A549 (cell line): Measurements from ENCODE around the gene SNAI3. TPM values are rescaled to one million over a fixed set of nuclear protein-coding genes. Genes with fewer than 3 reads are reported as not detected.
A peak's percentile ranks its signal among the peaks of the same experiment; 100 is the strongest.

ENCODE experiments used
- ATAC-seq, 2 experiments: fragments of 200-7000 bp in 1 of 2; fragments of >200 bp in 1 of 2; cut with Nextera tagmentation in 1 of 2; cut with Tn5 transposase in 1 of 2; 3 replicates each; pipeline versions ENCODE4 v1.8.0 to v1.9.1; 2018 to 2020; ENCODE audit warnings: mild to moderate bottlenecking in 1 of 2, moderate library complexity in 1 of 2
- CTCF ChIA-PET: fragments of 300-600 bp; sonication (Branson Sonifier 250); formaldehyde crosslinking; extraction: SDS; loops from one replicate; lab custom pipeline; 2021; ENCODE audit warnings: antibody characterized with exemption, inconsistent platforms; lab: Yijun Ruan, JAX
- POLR2A ChIA-PET: fragments of 350-600 bp; formaldehyde crosslinking; extraction: SDS; loops from one replicate; lab custom pipeline; 2021; ENCODE audit warnings: antibody characterized with exemption, inconsistent platforms; lab: Yijun Ruan, JAX
- DNase-seq, 2 experiments: peaks; one replicate each; pipeline versions ENCODE4 v3.0.0 to v3.0.0-alpha.2; 2011 to 2016; ENCODE audit warnings: low read depth in 1 of 2, low spot score in 1 of 2
- FAIRE-seq: peaks from 2 replicates; lab custom pipeline; 2011; peaks lifted over from hg19 to GRCh38; lab: Jason Lieb, UNC
- H3K27ac ChIP-seq, 2 experiments: fragments of >200 bp; sonication (Bioruptor Twin); formaldehyde crosslinking; 3 replicates each; pipeline ENCODE4 v1.5.1; 2016 to 2017
- H3K4me1 ChIP-seq: fragments of >200 bp; sonication (Bioruptor Twin); formaldehyde crosslinking; 3 replicates; pipeline ENCODE4 v1.6.1; 2016
- H3K4me2 ChIP-seq: fragments of >200 bp; sonication (Bioruptor Twin); formaldehyde crosslinking; 3 replicates; pipeline ENCODE4 v1.6.1; 2016
- H3K4me3 ChIP-seq: fragments of >200 bp; sonication (Bioruptor Twin); formaldehyde crosslinking; 3 replicates; pipeline ENCODE4 v1.5.1; 2016
- H3K9me3 ChIP-seq: fragments of >200 bp; sonication (Bioruptor Twin); formaldehyde crosslinking; 3 replicates; pipeline ENCODE4 v1.6.1; 2016
- CHD4 ChIP-seq: fragments of 200-600 bp; sonication (generic); IDR thresholded peaks from 2 replicates; pipeline ENCODE4 v1.6.1; 2016; ENCODE audit warnings: antibody characterized with exemption, mild to moderate bottlenecking, borderline replicate concordance
- FOSB ChIP-seq: fragments of 250-450 bp; sonication (Bioruptor Pico); IDR thresholded peaks from 2 replicates; pipeline ENCODE4 v1.5.0; 2020; ENCODE audit warnings: mild to moderate bottlenecking, moderate library complexity
- FOSL2 ChIP-seq, 2 experiments: fragments of 450-650 bp in 1 of 2; fragments of >200 bp in 1 of 2; sonication (Bioruptor Twin) in 1 of 2; formaldehyde crosslinking; IDR thresholded peaks; 2 replicates each; pipeline versions ENCODE4 v1.5.0 to v1.6.1; 2016 to 2020; ENCODE audit warnings: mild to moderate bottlenecking in 1 of 2, moderate library complexity in 1 of 2
- GATA3 ChIP-seq: IDR thresholded peaks from 2 replicates; pipeline ENCODE4 v1.6.1; 2012; ENCODE audit warnings: borderline replicate concordance
- HOXA7 ChIP-seq: fragments of 250-450 bp; sonication (Bioruptor Pico); IDR thresholded peaks from 2 replicates; pipeline ENCODE4 v1.5.0; 2020; ENCODE audit warnings: mild to moderate bottlenecking, moderate library complexity
- KDM1A ChIP-seq: fragments of 200-600 bp; sonication (generic); IDR thresholded peaks from 2 replicates; pipeline ENCODE4 v1.6.1; 2016; ENCODE audit warnings: low read depth, mild to moderate bottlenecking
- KDM5A ChIP-seq: fragments of 200-600 bp; sonication (generic); IDR thresholded peaks from 2 replicates; pipeline ENCODE4 v1.6.1; 2016; ENCODE audit warnings: antibody characterized with exemption, mild to moderate bottlenecking
- MAFK ChIP-seq: fragments of 450-650 bp; IDR thresholded peaks from 2 replicates; pipeline ENCODE4 v1.6.1; 2014; ENCODE audit not compliant: partially characterized antibody
- NFE2L2 ChIP-seq: fragments of 150-350 bp; conservative IDR thresholded peaks from 2 replicates; pipeline ENCODE4 v1.6.1; 2014; ENCODE audit warnings: low read length
- PHF8 ChIP-seq: fragments of 200-600 bp; sonication (generic); IDR thresholded peaks from 2 replicates; pipeline ENCODE4 v1.6.1; 2016; ENCODE audit warnings: low read depth, mild to moderate bottlenecking, antibody characterized with exemption, moderate library complexity, borderline replicate concordance
- POLR2A ChIP-seq: IDR thresholded peaks from 2 replicates; pipeline ENCODE4 v1.6.1; 2012; ENCODE audit warnings: mild to moderate bottlenecking, low read length
- POLR2AphosphoS2 ChIP-seq: conservative IDR thresholded peaks from 2 replicates; pipeline ENCODE4 v1.6.1; 2012; ENCODE audit warnings: low read length, improper control_type of control experiment, inconsistent platforms
- RCOR1 ChIP-seq: fragments of 150-350 bp; IDR thresholded peaks from 2 replicates; pipeline ENCODE4 v1.6.1; 2014; ENCODE audit warnings: antibody characterized with exemption, low read length, low read depth
- RFX5 ChIP-seq: fragments of 450-650 bp; IDR thresholded peaks from 2 replicates; pipeline ENCODE4 v1.7.1; 2014; ENCODE audit warnings: antibody characterized with exemption, mild to moderate bottlenecking, moderate library complexity
- RNF2 ChIP-seq: fragments of 200-600 bp; sonication (generic); IDR thresholded peaks from 2 replicates; pipeline ENCODE4 v1.6.1; 2016; ENCODE audit warnings: low read depth, mild to moderate bottlenecking, antibody characterized with exemption, moderate library complexity, borderline replicate concordance
- TFCP2L1 ChIP-seq: fragments of 250-450 bp; sonication (Bioruptor Pico); IDR thresholded peaks from 2 replicates; pipeline ENCODE4 v1.5.0; 2021; ENCODE audit warnings: mild to moderate bottlenecking
- TP53 ChIP-seq: fragments of 250-450 bp; sonication (Bioruptor Pico); IDR thresholded peaks from 2 replicates; pipeline ENCODE4 v1.5.0; 2021; ENCODE audit warnings: mild to moderate bottlenecking, moderate library complexity
- ZFP36 ChIP-seq: fragments of 450-650 bp; IDR thresholded peaks from 2 replicates; pipeline ENCODE4 v1.6.1; 2014; ENCODE audit warnings: borderline replicate concordance; ENCODE audit not compliant: partially characterized antibody
- ZNF302 ChIP-seq: fragments of 250-450 bp; sonication (Bioruptor Pico); IDR thresholded peaks from 2 replicates; pipeline ENCODE4 v1.9.0; 2021; ENCODE audit warnings: inconsistent platforms, mild to moderate bottlenecking, moderate library complexity
- WGBS: methylation state at CpG from one replicate; pipeline ENCODE4 v1.1.6; 2017; ENCODE audit errors: missing lambda C conversion rate; 5-methylcytosine and 5-hydroxymethylcytosine counted together
- polyA plus RNA-seq, 4 experiments: library from polyadenylated mRNA; depleted of rRNA in 3 of 4; stranded (reverse); fragments of >200 nt; fragmentation: RNase III in 1 of 4; extraction: RNeasy Plus Mini Kit Qiagen cat#74134 plus additional on column Dnase treatment in 1 of 4; gene quantifications; 2 replicates in 3 of 4; 3 replicates in 1 of 4; pipeline ENCODE4 v1.2.3, GENCODE V29; 2011 to 2017
- TF ChIP-seq, protein P1 (sequence below): fragments of 200-600 bp; sonication (generic); IDR thresholded peaks from 2 replicates; pipeline ENCODE4 v1.6.1; 2016; ENCODE audit warnings: antibody characterized with exemption, mild to moderate bottlenecking, moderate library complexity
- TF ChIP-seq, protein P2 (sequence below): fragments of 250-450 bp; sonication (Bioruptor Pico); IDR thresholded peaks from 2 replicates; pipeline ENCODE4 v1.5.0; 2020; ENCODE audit warnings: low read depth, mild to moderate bottlenecking, moderate library complexity
- TF ChIP-seq, protein P3 (sequence below): fragments of >200 bp; sonication (Bioruptor Twin); formaldehyde crosslinking; IDR thresholded peaks from 2 replicates; pipeline ENCODE4 v1.6.1; 2016
- TF ChIP-seq, protein P4 (sequence below): fragments of 450-650 bp; IDR thresholded peaks from 2 replicates; pipeline ENCODE4 v1.6.1; 2014; ENCODE audit warnings: antibody characterized with exemption
- TF ChIP-seq, protein P5 (sequence below): fragments of >200 bp; sonication (Bioruptor Twin); formaldehyde crosslinking; IDR thresholded peaks from 3 replicates; pipeline ENCODE4 v1.6.1; 2016
- TF ChIP-seq, protein P6 (sequence below): IDR thresholded peaks from 2 replicates; pipeline ENCODE4 v1.6.1; 2012
- TF ChIP-seq, protein P7 (sequence below): IDR thresholded peaks from 2 replicates; pipeline ENCODE4 v1.6.1; 2012; ENCODE audit warnings: low read depth, borderline replicate concordance

Gene SNAI3
- polyA plus RNA-seq, 2 of the 4 experiments (the other 2 are of a cell fraction), result not detected

DNA sequence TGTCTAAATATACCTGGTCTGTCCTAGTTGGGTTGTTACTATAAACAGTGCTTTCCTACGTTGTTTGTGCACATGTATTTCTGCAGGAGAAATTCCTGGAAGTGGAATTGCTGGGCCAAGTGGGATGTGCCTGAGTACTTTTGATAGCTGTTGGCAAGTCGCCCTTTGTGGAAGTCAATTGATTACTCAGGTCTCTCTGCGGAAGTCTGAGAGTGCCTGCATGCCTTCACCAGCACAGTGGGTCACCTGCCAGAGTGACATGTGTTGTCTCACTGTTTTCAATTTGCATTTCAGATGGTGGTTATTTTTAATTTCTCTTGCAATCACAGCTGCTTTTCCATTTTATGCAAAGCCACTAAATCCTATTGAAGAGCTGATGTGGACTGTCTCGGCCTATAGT lies 21.2 kb downstream of the SNAI3 start:
- ATAC-seq (no peak), DNase-seq (no peak), FAIRE-seq (no peak)
- Histone ChIP-seq H3K9me3 (no peaks in the 10 kb centered on the region), H3K4me3 (no peak overlapping the region), H3K4me1 (peaks cover 9% of the 10 kb centered on the region; the same call in 1 of the 3 replicates), H3K27ac (no peak overlapping the region), H3K4me2 (no peak overlapping the region)
- ChIA-PET POLR2A (no interaction called here), CTCF (interaction anchor here (1.3 to 2.2 kb wide), 3 partner anchors 16 to 43 kb away, joined by 3 to 7 read pairs (median 6); no protein-coding TSS in a partner anchor)
- TF ChIP-seq POLR2AphosphoS2 (no peak), RCOR1 (no peak), HOXA7 (CRISPR knock-in tag) (no peak), RNF2 (no peak), KDM1A (no peak), ZNF302 (CRISPR knock-in tag) (no peak), FOSL2 (IDR thresholded peaks at IDR 0.05) (no peak), FOSL2 (CRISPR knock-in tag; IDR thresholded peaks at IDR 0.05) (no peak), TP53 (CRISPR knock-in tag) (no peak)
- TF ChIP-seq, protein P1, sequence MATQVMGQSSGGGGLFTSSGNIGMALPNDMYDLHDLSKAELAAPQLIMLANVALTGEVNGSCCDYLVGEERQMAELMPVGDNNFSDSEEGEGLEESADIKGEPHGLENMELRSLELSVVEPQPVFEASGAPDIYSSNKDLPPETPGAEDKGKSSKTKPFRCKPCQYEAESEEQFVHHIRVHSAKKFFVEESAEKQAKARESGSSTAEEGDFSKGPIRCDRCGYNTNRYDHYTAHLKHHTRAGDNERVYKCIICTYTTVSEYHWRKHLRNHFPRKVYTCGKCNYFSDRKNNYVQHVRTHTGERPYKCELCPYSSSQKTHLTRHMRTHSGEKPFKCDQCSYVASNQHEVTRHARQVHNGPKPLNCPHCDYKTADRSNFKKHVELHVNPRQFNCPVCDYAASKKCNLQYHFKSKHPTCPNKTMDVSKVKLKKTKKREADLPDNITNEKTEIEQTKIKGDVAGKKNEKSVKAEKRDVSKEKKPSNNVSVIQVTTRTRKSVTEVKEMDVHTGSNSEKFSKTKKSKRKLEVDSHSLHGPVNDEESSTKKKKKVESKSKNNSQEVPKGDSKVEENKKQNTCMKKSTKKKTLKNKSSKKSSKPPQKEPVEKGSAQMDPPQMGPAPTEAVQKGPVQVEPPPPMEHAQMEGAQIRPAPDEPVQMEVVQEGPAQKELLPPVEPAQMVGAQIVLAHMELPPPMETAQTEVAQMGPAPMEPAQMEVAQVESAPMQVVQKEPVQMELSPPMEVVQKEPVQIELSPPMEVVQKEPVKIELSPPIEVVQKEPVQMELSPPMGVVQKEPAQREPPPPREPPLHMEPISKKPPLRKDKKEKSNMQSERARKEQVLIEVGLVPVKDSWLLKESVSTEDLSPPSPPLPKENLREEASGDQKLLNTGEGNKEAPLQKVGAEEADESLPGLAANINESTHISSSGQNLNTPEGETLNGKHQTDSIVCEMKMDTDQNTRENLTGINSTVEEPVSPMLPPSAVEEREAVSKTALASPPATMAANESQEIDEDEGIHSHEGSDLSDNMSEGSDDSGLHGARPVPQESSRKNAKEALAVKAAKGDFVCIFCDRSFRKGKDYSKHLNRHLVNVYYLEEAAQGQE, result no peak
- TF ChIP-seq, protein P2, sequence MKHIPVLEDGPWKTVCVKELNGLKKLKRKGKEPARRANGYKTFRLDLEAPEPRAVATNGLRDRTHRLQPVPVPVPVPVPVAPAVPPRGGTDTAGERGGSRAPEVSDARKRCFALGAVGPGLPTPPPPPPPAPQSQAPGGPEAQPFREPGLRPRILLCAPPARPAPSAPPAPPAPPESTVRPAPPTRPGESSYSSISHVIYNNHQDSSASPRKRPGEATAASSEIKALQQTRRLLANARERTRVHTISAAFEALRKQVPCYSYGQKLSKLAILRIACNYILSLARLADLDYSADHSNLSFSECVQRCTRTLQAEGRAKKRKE (CRISPR knock-in tag), result no peak
- 84% methylated on average over 4 of the region's 4 CpGs for WGBS

DNA sequence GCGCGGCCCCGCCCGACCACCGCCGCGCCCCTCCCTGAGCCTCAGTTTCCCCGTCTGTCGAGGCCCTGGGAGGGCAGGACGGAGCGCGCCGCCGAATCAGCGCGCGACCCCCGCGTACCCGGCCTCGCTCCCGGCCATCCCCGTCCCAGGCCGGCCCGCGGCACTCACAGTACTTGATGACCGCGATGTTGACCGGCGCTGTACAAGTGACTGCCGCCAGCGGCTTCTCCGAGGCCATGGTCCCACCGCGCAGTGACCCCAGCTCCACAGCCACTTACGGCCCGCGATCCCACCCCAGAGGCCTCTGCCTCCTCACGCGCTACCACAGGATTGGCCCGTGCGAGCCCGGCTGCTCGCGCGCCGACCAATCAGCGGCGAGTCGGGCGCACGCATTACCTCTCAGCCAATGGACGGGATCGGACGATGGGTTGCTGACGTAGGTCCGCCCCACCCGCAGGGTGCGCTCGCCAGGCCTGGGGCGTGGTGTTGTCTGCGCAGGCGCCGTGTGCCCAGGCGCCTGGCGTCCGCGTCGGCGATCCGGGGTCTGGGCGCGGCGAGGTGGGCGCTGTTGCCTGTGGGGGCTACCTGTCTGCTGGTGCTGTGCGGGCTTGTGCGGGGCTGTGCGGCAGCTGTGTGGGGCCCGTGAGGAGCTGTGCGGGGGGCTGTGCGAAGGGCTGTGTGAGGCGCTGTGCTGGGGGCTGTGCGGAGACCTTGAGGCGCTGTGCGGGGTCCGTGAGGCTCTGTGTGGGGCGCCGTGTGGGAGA lies 23.3 kb downstream of the SNAI3 start, which contains the start of gene MVD:
TSS of gene MVD (minus strand) at position 249 of the 764 bp plus-strand sequence. CDS start at position 238, 11 bp downstream.
- H3K4me1 ChIP-seq, result peaks cover 9% of the 10 kb centered on the region; the same call in 1 of the 3 replicates
- TF ChIP-seq, protein P3, sequence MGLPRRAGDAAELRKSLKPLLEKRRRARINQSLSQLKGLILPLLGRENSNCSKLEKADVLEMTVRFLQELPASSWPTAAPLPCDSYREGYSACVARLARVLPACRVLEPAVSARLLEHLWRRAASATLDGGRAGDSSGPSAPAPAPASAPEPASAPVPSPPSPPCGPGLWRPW, result no peak
- TF ChIP-seq ZFP36 (no peak), PHF8 (peak; percentile 80), GATA3 (0 out of 2 replicates have a peak, but pooled peaks have one; percentile 15), KDM5A (0 out of 2 replicates have a peak, but pooled peaks have one; percentile 18), MAFK (peak; percentile 15), RFX5 (peak; percentile 89), ZNF302 (CRISPR knock-in tag) (no peak), FOSB (no peak), POLR2A (peak; percentile 97), CHD4 (no peak), TFCP2L1 (0 out of 2 replicates have a peak, but pooled peaks have one; percentile 55), NFE2L2 (no peak)
- TF ChIP-seq, protein P4, sequence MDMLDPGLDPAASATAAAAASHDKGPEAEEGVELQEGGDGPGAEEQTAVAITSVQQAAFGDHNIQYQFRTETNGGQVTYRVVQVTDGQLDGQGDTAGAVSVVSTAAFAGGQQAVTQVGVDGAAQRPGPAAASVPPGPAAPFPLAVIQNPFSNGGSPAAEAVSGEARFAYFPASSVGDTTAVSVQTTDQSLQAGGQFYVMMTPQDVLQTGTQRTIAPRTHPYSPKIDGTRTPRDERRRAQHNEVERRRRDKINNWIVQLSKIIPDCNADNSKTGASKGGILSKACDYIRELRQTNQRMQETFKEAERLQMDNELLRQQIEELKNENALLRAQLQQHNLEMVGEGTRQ, result peak; percentile 37; the same call in 1 of the 2 replicates
- TF ChIP-seq, protein P5, sequence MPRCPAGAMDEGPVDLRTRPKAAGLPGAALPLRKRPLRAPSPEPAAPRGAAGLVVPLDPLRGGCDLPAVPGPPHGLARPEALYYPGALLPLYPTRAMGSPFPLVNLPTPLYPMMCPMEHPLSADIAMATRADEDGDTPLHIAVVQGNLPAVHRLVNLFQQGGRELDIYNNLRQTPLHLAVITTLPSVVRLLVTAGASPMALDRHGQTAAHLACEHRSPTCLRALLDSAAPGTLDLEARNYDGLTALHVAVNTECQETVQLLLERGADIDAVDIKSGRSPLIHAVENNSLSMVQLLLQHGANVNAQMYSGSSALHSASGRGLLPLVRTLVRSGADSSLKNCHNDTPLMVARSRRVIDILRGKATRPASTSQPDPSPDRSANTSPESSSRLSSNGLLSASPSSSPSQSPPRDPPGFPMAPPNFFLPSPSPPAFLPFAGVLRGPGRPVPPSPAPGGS, result peak; percentile 51; the same call in 1 of the 3 replicates
- TF ChIP-seq, protein P6, sequence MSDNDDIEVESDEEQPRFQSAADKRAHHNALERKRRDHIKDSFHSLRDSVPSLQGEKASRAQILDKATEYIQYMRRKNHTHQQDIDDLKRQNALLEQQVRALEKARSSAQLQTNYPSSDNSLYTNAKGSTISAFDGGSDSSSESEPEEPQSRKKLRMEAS, result peak; percentile 79
- TF ChIP-seq, protein P7, sequence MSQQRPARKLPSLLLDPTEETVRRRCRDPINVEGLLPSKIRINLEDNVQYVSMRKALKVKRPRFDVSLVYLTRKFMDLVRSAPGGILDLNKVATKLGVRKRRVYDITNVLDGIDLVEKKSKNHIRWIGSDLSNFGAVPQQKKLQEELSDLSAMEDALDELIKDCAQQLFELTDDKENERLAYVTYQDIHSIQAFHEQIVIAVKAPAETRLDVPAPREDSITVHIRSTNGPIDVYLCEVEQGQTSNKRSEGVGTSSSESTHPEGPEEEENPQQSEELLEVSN, result 0 out of 2 replicates have a peak, but pooled peaks have one; percentile 59
- peak; percentile 97 to 99 for ATAC-seq
- peak; percentile 98 to 99 for DNase-seq
- H3K4me3 ChIP-seq, result peak within 1 kb of the TSS; percentile 91
- peak within 1 kb of the TSS; percentile 92 for H3K4me2 ChIP-seq
- ChIA-PET POLR2A (interaction anchor here (1.2 kb wide), 1 partner anchor 11 kb away, joined by 3 read pairs; no protein-coding TSS in a partner anchor), CTCF (interaction anchor here (1.0 to 2.6 kb wide), 3 partner anchors 12 to 75 kb away, joined by 3 to 7 read pairs (median 4); no protein-coding TSS in a partner anchor)
- H3K9me3 ChIP-seq, result no peaks in the 10 kb centered on the region
- 0% methylated on average over 6 of the region's 88 CpGs for WGBS
- H3K27ac ChIP-seq, result peak within 1 kb of the TSS; percentile 80 to 92
- FAIRE-seq, result peak; percentile 46
